T-helper 1 cell treated with Interleukin-12 subunit alpha and Interleukin-12 subunit beta and Interleukin-4 antibody, amounts not matched to agents 30 μg/mL and 1 μg/mL, for 36 hours (primary cell): ENCODE results near the gene WASHC2A.
"Not testable (repeated sequence)": the region's sequence is repeated elsewhere in the genome, so short reads cannot be mapped to it uniquely, and the experiment has no call there.

Experiments
- H3K27ac Mint-ChIP-seq: one replicate; pipeline ENCODE4 v1.8.0; 2021; ENCODE audit warnings: mild to moderate bottlenecking, mixed read lengths
- H3K27me3 Mint-ChIP-seq: one replicate; pipeline ENCODE4 v1.8.0; 2021; ENCODE audit warnings: low read depth, mixed read lengths
- H3K36me3 Mint-ChIP-seq: one replicate; pipeline ENCODE4 v1.8.0; 2021; ENCODE audit warnings: low read depth, mixed read lengths
- H3K4me1 Mint-ChIP-seq: one replicate; pipeline ENCODE4 v1.8.0; 2021; ENCODE audit warnings: low read depth, mixed read lengths
- H3K4me3 Mint-ChIP-seq: one replicate; pipeline ENCODE4 v1.8.0; 2021; ENCODE audit warnings: mild to moderate bottlenecking, moderate library complexity, mixed read lengths
- H3K9me3 Mint-ChIP-seq: one replicate; pipeline ENCODE4 v1.8.0; 2021; ENCODE audit warnings: mixed read lengths

The WASHC2A gene

GRCh38 chr10:50165038-50165437, 97.3 kb downstream of the WASHC2A start:
- H3K4me3 Mint-ChIP-seq, H3K9me3 Mint-ChIP-seq, H3K27me3 Mint-ChIP-seq, H3K36me3 Mint-ChIP-seq, H3K4me1 Mint-ChIP-seq, H3K27ac Mint-ChIP-seq: not testable (repeated sequence)

- H3K4me3 Mint-ChIP-seq, H3K36me3 Mint-ChIP-seq, H3K4me1 Mint-ChIP-seq, H3K9me3 Mint-ChIP-seq, H3K27ac Mint-ChIP-seq: not testable (repeated sequence)
- peaks cover 12% of the 10 kb centered on the region for H3K27me3 Mint-ChIP-seq
Measured at GRCh38 chr10:50167833-50168232, 100.1 kb downstream of the WASHC2A start.

GRCh38 chr10:50169506-50169905, 101.8 kb downstream of the WASHC2A start:
- not testable (repeated sequence) for H3K9me3 Mint-ChIP-seq, H3K27ac Mint-ChIP-seq, H3K36me3 Mint-ChIP-seq, H3K4me1 Mint-ChIP-seq, H3K4me3 Mint-ChIP-seq
- H3K27me3 Mint-ChIP-seq: peaks cover 12% of the 10 kb centered on the region

- H3K27me3 Mint-ChIP-seq: peaks cover 16% of the 10 kb centered on the region
- H3K4me1 Mint-ChIP-seq, H3K4me3 Mint-ChIP-seq, H3K27ac Mint-ChIP-seq, H3K9me3 Mint-ChIP-seq, H3K36me3 Mint-ChIP-seq: not testable (repeated sequence)
Measured at GRCh38 chr10:50174788-50175525, 107.2 kb downstream of the WASHC2A start.
